Activated T-helper 1 cell treated with anti-CD3 and anti-CD28 coated beads, Interleukin-12 subunit alpha, Interleukin-12 subunit beta, Interleukin-2, Interleukin-4 antibody, amounts not matched to agents 30 ng/mL and 10 ng/mL and 1 ng/mL, durations not matched to agents 14 hours and 24 hours and 36 hours (primary cell): ENCODE data around the gene C8A. TPM values are rescaled to one million over a fixed set of nuclear protein-coding genes. Genes with fewer than 3 reads are reported as not detected.

Experiments
- DNase-seq: peaks from one replicate; pipeline ENCODE4 v3.0.0; 2021; ENCODE audit warnings: low spot score
- H3K27ac Mint-ChIP-seq: one replicate; pipeline ENCODE4 v1.8.0; 2021; ENCODE audit warnings: mild to moderate bottlenecking, mixed read lengths
- H3K27me3 Mint-ChIP-seq: one replicate; pipeline ENCODE4 v1.8.0; 2022; ENCODE audit warnings: mild to moderate bottlenecking, moderate library complexity, mixed read lengths; ENCODE audit not compliant: insufficient read depth
- H3K36me3 Mint-ChIP-seq: one replicate; pipeline ENCODE4 v1.8.0; 2021; ENCODE audit warnings: low read depth, mixed read lengths
- H3K4me1 Mint-ChIP-seq: one replicate; pipeline ENCODE4 v1.8.0; 2021; ENCODE audit warnings: low read depth, mixed read lengths
- H3K4me3 Mint-ChIP-seq: one replicate; pipeline ENCODE4 v1.8.0; 2021; ENCODE audit warnings: mild to moderate bottlenecking, moderate library complexity, mixed read lengths
- H3K9me3 Mint-ChIP-seq: one replicate; pipeline ENCODE4 v1.8.0; 2021; ENCODE audit warnings: mixed read lengths
- intact Hi-C: fragments of 100-400 bp; cut with micrococcal nuclease; formaldehyde crosslinking; loops from one replicate; pipeline ENCODE4 v1.15.1; 2024
- total RNA-seq: library from RNA; stranded (reverse); gene quantifications from 2 replicates; pipeline ENCODE4 v1.2.3, GENCODE V29; 2022

Gene C8A
- total RNA-seq, result not detected in 2 replicates

DNA sequence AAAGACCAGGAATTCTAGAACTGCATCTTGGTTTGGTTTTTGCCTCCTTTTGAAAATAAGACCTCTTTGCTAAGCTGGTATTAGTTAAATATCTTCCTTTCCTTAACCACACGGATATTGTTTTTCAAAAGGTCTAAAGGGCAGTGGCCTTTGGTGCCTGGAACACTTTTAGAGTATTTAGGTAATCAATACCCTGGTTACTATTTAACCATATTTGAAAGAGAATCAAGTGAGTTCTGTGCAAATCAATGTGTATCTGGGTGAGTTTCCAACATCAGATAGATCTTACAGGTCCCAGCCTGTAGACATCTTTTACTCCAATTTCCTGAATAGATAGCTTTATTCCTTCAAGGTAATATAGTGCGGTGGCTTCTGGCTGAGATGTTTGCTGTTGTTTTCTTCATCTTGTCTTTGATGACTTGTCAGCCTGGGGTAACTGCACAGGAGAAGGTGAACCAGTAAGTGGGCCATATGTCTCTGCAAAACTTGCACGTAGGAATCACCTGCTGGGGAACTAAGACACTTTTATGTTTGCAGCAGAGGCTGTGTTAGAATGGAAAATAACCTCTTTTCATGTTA is at the start of gene C8A:
Gene C8A (plus strand): TSS at position 277 of the 579 bp plus-strand sequence. CDS start 105 bp downstream, at position 382.
- Mint-ChIP-seq H3K9me3 (no peaks in the 10 kb centered on the region), H3K27me3 (no peaks in the 10 kb centered on the region), H3K4me3 (no peak within 1 kb of the TSS), H3K4me1 (no peaks in the 10 kb centered on the region), H3K36me3 (no peaks in the 10 kb centered on the region), H3K27ac (no peak within 1 kb of the TSS)
- no peak for DNase-seq
- intact Hi-C loops, result no loop called here

DNA sequence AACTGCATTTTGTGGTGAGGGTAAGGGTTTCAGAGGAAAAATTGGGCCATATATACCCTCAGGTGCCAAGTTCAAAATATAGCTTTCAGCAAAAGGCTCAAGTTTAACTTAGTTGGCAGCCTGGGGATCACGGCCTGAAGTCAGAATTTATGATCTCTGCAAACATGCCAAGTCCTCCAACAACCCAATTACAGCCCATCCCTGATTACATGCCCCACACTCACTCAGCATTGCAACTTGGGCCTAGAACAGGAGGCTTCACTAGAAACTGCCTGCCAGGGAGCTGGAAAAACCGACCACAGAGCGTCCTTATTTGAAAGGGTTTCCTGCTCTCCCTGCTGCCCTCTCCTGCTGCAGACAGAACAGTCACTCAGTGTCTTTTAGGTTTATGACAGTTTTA is 47.8 kb upstream of the C8A start:
- intact Hi-C loops, result no loop called here
- Mint-ChIP-seq H3K9me3 (no peaks in the 10 kb centered on the region), H3K4me3 (no peak overlapping the region), H3K27me3 (peaks cover 3% of the 10 kb centered on the region), H3K27ac (no peak overlapping the region), H3K4me1 (no peaks in the 10 kb centered on the region), H3K36me3 (no peaks in the 10 kb centered on the region)
- DNase-seq, result no peak

DNA sequence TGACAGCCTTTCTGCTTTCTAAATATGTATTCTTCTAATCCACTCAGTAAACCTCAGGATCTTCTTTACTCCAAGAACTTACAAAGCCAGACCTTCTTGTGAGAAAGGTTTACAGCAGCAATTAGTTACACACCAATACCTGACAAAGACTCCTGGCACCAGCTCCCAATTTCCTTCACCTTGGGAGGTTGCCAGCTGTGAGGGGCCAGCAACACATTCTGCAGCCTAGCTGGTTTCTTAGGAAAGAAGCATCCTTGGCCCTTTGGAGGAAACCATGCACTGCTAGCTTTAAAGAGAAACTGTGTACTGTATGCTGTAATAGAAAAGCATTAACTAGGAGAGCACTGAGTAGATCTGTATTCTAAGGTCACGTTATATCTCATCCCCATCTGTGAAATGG is 46.2 kb upstream of the C8A start:
- intact Hi-C loops, result no loop called here
- DNase-seq, result no peak
- H3K27ac Mint-ChIP-seq, result no peak overlapping the region
- H3K9me3 Mint-ChIP-seq, result no peaks in the 10 kb centered on the region
- no peaks in the 10 kb centered on the region for H3K4me1 Mint-ChIP-seq
- no peak overlapping the region for H3K4me3 Mint-ChIP-seq
- H3K27me3 Mint-ChIP-seq, result peaks cover 3% of the 10 kb centered on the region
- no peaks in the 10 kb centered on the region for H3K36me3 Mint-ChIP-seq

DNA sequence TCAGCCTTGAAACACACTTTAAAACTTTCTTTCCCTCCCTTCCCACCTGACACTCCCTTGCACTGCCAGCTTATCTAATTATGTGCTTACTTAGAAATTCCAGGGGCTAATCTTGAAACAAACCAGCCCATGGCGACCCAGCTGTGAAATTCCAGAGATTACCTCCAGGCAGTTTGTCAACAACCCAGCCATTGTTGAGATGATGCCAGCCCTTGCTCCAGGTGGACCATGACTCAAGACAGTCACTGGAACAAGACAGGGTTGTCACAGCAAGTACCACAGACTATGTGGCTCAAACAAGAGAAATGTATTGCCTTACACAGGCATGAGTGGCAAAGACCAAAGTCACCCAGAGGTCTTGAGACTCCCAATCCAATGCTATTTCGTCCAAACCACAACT is 43.3 kb upstream of the C8A start:
- Mint-ChIP-seq H3K4me3 (no peak overlapping the region), H3K27me3 (peaks cover 7% of the 10 kb centered on the region), H3K36me3 (no peaks in the 10 kb centered on the region), H3K27ac (no peak overlapping the region), H3K9me3 (peaks cover 4% of the 10 kb centered on the region), H3K4me1 (no peaks in the 10 kb centered on the region)
- intact Hi-C loops, result no loop called here
- no peak for DNase-seq

DNA sequence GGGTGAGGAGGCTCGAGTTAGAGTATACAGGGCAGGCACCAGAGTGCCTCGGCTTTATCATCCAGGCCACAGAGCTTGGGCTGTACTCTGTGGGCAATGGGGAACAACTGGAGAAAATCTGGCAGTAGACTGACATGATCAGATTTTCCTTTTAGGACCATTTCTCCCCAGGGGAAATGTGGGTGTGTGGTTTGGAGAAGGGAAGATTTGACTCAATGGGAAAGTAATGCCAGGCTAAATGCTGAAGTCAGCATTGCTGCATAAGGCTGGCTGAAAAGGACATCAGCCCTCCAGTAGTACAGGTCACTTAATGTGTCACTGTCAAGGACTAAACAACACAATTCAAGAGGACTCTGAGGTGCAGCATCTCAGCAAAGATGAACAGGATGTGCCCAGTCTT is 40.4 kb upstream of the C8A start:
- Mint-ChIP-seq H3K4me3 (no peak overlapping the region), H3K36me3 (no peaks in the 10 kb centered on the region), H3K27ac (no peak overlapping the region), H3K9me3 (peaks cover 4% of the 10 kb centered on the region), H3K27me3 (peaks cover 12% of the 10 kb centered on the region), H3K4me1 (no peaks in the 10 kb centered on the region)
- no peak for DNase-seq
- intact Hi-C loops, result no loop called here

DNA sequence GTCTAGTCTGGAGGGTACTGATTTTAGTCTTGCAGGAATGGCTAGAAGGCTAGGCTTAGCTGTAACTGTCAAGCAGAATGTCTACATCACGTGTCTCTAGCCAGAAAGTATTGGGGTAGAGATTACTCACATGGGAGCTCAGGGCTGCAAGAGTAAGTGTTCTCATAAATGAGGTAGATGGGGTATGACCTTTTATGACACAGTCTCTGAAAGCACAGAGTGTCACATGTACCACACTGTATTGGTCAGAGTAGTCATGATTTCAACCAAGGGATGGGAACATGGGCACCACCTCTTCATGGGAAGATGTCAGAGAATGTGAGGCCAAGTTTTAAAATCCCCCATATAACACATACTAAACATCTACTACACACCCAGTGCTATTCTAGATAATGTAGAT is 38.3 kb upstream of the C8A start:
- Mint-ChIP-seq H3K27ac (no peak overlapping the region), H3K4me1 (no peaks in the 10 kb centered on the region), H3K27me3 (peaks cover 9% of the 10 kb centered on the region), H3K9me3 (peaks cover 4% of the 10 kb centered on the region), H3K36me3 (no peaks in the 10 kb centered on the region), H3K4me3 (no peak overlapping the region)
- no peak for DNase-seq
- intact Hi-C loops, result no loop called here

DNA sequence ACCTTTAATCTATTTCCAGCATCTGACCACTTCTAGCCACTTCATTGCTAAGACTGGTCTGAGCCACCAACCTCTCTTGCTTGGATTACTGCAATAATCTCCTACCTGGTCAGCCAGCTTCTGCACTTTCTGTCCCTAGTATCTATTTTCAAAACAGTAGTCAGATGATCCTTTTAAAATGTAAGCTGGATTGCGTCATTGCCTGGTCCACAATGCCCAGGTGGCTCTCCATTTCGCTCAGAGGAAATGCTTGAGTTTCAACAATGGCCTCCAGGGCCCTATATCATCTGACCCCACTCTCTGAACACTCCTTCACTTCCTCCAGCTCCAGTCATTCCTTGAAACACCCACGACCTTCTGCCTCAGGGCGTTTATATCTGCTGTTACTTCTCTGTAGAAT is 37.7 kb upstream of the C8A start:
- peaks cover 9% of the 10 kb centered on the region for H3K27me3 Mint-ChIP-seq
- no peak overlapping the region for H3K27ac Mint-ChIP-seq
- no peaks in the 10 kb centered on the region for H3K4me1 Mint-ChIP-seq
- H3K4me3 Mint-ChIP-seq, result no peak overlapping the region
- intact Hi-C loops, result no loop called here
- H3K36me3 Mint-ChIP-seq, result no peaks in the 10 kb centered on the region
- no peak for DNase-seq
- peaks cover 4% of the 10 kb centered on the region for H3K9me3 Mint-ChIP-seq

DNA sequence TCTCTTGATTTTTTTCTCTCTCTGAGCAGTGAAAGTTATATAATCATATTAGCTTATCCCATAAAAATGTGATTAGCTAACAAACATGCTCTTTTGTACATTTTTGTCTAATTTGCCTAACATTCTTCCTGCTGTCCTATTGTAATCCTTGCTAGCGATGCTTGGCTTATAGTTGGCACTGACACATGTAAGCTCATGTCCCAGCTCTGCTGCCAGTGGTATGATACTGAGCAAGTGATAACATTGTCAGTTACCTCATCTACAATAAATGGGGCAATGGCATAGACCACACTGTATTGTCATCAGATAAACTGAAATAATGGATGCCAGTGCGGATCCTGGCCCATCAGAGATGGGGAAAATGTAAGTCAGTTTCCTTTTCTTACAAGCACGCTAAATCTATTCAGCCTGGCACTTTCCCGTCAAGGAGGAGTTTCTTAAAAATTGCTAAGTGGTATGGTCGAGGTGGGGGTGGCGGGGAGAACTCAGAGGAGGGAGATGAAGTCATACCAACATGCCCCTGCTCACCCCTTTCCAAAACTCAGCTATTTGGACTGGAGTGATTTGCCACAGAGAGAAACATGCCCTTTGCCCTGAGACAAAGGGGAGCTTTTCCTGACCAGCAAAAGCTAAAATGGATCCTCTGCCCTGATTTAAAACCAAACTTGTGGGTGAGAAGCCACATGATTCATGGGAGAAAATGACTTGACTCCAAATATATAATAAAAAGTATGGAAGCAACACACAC is 36.7 kb upstream of the C8A start:
- H3K27me3 Mint-ChIP-seq, result peaks cover 9% of the 10 kb centered on the region
- no peaks in the 10 kb centered on the region for H3K4me1 Mint-ChIP-seq
- DNase-seq, result no peak
- no peak overlapping the region for H3K4me3 Mint-ChIP-seq
- intact Hi-C loops, result no loop called here
- H3K9me3 Mint-ChIP-seq, result peaks cover 4% of the 10 kb centered on the region
- no peak overlapping the region for H3K27ac Mint-ChIP-seq
- no peaks in the 10 kb centered on the region for H3K36me3 Mint-ChIP-seq

DNA sequence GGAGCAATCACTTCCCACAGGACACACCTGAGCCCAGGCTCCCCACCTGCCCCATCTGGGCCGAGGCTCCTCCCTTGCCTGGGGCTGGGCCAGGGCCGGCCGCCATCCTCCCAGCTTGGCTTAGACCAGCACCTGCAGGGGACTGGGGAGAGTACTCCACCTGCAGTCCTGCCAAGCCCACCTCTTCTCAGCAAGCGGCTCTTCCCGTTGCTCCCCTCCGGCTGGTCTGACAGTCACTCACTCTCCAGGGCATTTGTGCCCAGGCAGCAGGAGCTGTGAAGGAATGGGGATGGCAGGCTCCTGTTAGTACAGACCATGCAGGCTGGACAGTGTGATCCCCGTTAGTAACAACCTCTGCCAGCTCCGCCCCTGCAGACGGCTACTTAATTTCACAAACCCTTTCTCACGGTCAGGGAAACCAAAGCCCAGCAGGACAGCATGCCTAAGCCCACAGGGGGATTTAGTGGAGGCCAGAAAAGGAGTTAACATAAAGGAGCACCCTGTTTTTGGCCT is 35.2 kb upstream of the C8A start, which contains the start of gene FYB2:
Gene FYB2 (minus strand): TSS at position 18 of the 513 bp plus-strand sequence. CDS start 114 bp downstream, outside the sequence.
- intact Hi-C loops, result no loop called here
- H3K4me1 Mint-ChIP-seq, result no peaks in the 10 kb centered on the region
- H3K36me3 Mint-ChIP-seq, result no peaks in the 10 kb centered on the region
- no peak within 1 kb of the TSS for H3K27ac Mint-ChIP-seq
- H3K9me3 Mint-ChIP-seq, result peaks cover 4% of the 10 kb centered on the region
- H3K4me3 Mint-ChIP-seq, result no peak within 1 kb of the TSS
- peaks cover 9% of the 10 kb centered on the region for H3K27me3 Mint-ChIP-seq
- DNase-seq, result no peak

DNA sequence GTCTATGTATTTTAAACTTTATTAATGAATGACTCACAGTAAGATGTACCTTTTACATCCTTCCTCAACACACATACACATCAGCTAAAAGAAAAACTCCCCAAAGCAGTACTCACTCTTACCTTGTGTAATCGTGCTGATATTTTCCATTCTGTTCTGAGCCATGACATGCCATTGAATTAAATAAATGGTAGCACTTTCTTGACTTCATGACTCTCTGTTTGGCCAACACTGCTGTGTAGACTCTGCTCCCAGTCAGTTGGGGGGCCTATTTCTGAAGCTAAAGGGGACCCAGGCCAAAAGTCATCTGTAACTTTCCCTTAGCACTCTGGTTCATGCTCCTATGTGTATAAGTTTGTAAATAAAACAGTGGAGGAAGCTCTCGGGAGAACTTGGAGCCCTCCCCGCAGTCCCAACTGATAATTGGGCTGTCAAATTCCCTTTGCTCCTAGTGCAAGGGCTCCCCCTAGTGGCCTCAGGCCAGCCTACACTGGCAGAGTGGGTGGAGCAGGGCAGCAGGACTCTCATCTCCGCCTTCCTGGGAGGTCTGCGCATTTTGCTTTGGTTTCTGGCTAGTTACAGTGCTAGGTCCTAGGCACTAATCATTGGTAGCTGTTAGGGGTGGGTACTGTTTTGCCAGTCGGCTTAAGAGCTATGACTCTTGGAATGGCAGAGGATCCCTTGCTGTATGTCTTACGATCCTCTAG is 33.7 kb upstream of the C8A start:
- intact Hi-C loops, result loop anchor here (5.0 kb wide), 1 partner anchor 1539 kb away; no protein-coding TSS in a partner anchor
- Mint-ChIP-seq H3K27ac (no peak overlapping the region), H3K4me3 (no peak overlapping the region), H3K9me3 (no peaks in the 10 kb centered on the region), H3K27me3 (peaks cover 5% of the 10 kb centered on the region), H3K4me1 (no peaks in the 10 kb centered on the region), H3K36me3 (no peaks in the 10 kb centered on the region)
- peak; percentile 52 for DNase-seq

DNA sequence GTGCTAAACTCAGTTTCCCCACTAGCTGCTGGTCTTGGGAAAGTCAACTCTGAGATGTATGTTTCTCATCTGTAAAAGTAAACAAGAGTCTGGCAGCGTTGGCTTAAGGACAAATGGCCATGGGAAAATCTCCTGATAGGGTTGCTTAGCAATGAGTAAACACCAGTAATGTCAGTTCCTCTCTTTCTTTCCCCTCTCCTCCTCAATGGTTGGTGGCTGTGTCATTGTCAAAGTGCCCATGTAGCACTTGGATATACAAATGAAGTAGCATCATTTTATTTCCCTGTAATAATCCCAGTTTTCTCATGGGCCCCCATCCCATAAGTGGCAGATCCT is 33.2 kb upstream of the C8A start:
- no peaks in the 10 kb centered on the region for H3K9me3 Mint-ChIP-seq
- H3K4me3 Mint-ChIP-seq, result no peak overlapping the region
- peaks cover 5% of the 10 kb centered on the region for H3K27me3 Mint-ChIP-seq
- DNase-seq, result no peak
- H3K27ac Mint-ChIP-seq, result no peak overlapping the region
- H3K4me1 Mint-ChIP-seq, result no peaks in the 10 kb centered on the region
- intact Hi-C loops, result loop anchor here (5.0 kb wide), 1 partner anchor 1539 kb away; no protein-coding TSS in a partner anchor
- H3K36me3 Mint-ChIP-seq, result no peaks in the 10 kb centered on the region

DNA sequence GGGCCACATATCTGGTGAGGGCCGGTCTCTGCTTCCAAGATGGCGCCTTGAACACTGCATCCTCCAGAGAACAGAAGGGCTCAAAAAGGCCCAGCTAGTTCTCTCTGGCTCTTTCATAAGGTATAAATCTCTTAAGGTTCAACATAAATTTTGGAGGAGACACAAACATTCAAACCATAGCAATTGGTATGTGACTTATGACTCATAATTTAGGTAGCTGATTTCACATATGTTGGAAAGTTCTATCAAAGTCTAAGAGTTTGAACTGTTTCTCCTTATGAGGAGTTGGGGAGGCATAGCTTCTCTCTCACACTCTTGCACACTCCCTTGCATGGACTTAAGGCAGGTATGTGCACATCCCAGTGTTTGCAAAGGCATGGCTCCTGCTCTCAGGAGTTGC is 30.3 kb upstream of the C8A start:
- H3K4me1 Mint-ChIP-seq, result no peaks in the 10 kb centered on the region
- no peak overlapping the region for H3K4me3 Mint-ChIP-seq
- no peak overlapping the region for H3K27ac Mint-ChIP-seq
- DNase-seq, result no peak
- H3K27me3 Mint-ChIP-seq, result peaks cover 1% of the 10 kb centered on the region
- H3K36me3 Mint-ChIP-seq, result no peaks in the 10 kb centered on the region
- no peaks in the 10 kb centered on the region for H3K9me3 Mint-ChIP-seq
- intact Hi-C loops, result loop anchor here (5.0 kb wide), 1 partner anchor 1542 kb away; no protein-coding TSS in a partner anchor

DNA sequence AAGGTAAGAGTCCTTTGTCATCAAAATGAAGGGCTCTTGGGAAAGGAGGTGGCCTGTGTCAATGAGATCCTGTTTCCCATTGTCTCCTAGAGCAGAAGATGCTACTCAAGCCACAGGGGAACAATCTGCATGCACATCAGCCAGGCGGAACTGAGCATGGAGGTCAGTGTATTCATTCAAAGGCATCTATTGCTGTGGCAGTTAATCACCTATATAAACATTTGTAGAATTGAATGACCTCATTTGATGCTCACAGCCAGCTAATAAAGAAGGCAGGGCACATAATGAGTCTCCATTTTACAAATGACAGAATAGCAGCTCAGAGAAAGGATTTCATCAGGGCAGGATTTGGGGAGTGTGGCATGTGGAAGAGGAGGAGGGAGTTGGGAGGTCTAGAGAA is 29.7 kb upstream of the C8A start:
- peaks cover 1% of the 10 kb centered on the region for H3K27me3 Mint-ChIP-seq
- no peaks in the 10 kb centered on the region for H3K36me3 Mint-ChIP-seq
- intact Hi-C loops, result loop anchor here (5.0 kb wide), 1 partner anchor 1543 kb away; no protein-coding TSS in a partner anchor
- no peak overlapping the region for H3K4me3 Mint-ChIP-seq
- no peak overlapping the region for H3K27ac Mint-ChIP-seq
- H3K4me1 Mint-ChIP-seq, result no peaks in the 10 kb centered on the region
- no peaks in the 10 kb centered on the region for H3K9me3 Mint-ChIP-seq
- no peak for DNase-seq
